HepG2 (cell line): Measurements from ENCODE around the gene VKORC1. TPM values are rescaled to one million over a fixed set of nuclear protein-coding genes. Genes with fewer than 3 reads are reported as not detected.

Source experiments
- ATM ChIP-seq: fragments of 450-650 bp; IDR thresholded peaks from 2 replicates; pipeline ENCODE4 v1.7.1; 2017; ENCODE audit warnings: mild to moderate bottlenecking, borderline replicate concordance
- E2F5 ChIP-seq: sonication (generic); formaldehyde crosslinking; conservative IDR thresholded peaks from 2 replicates; pipeline ENCODE4 v1.4.0; 2020; ENCODE audit warnings: missing genetic modification reagents
- ERF ChIP-seq: IDR thresholded peaks from 2 replicates; pipeline ENCODE4 v1.6.1; 2018; ENCODE audit warnings: missing biosample characterization, missing genetic modification reagents
- HES4 ChIP-seq: sonication (generic); formaldehyde crosslinking; IDR thresholded peaks from 2 replicates; pipeline ENCODE4 v1.9.0; 2021; ENCODE audit warnings: mild to moderate bottlenecking, missing genetic modification reagents, borderline replicate concordance
- HNF1A ChIP-seq, 2 experiments: sonication (generic) in 1 of 2; formaldehyde crosslinking in 1 of 2; IDR thresholded peaks; 2 replicates each; pipeline versions ENCODE4 v1.4.0 to v1.6.1; 2016 to 2020; ENCODE audit warnings: borderline replicate concordance in 1 of 2, low read depth in 1 of 2, mild to moderate bottlenecking in 1 of 2, missing genetic modification reagents in 1 of 2
- KLF12 ChIP-seq: sonication (generic); formaldehyde crosslinking; IDR thresholded peaks from 2 replicates; pipeline ENCODE4 v1.4.0; 2020; ENCODE audit warnings: missing genetic modification reagents, borderline replicate concordance
- MBD4 ChIP-seq: IDR thresholded peaks from 2 replicates; pipeline ENCODE4 v1.6.1; 2012; ENCODE audit warnings: low read length, inconsistent platforms, borderline replicate concordance
- MEIS1 ChIP-seq: sonication (generic); formaldehyde crosslinking; IDR thresholded peaks from 2 replicates; pipeline ENCODE4 v1.9.0; 2021; ENCODE audit warnings: mild to moderate bottlenecking, missing genetic modification reagents, moderate library complexity, borderline replicate concordance
- NCOA5 ChIP-seq: sonication (generic); formaldehyde crosslinking; IDR thresholded peaks from 2 replicates; pipeline ENCODE4 v1.4.0; 2020; ENCODE audit warnings: missing genetic modification reagents
- NKX3-1 ChIP-seq: sonication (generic); formaldehyde crosslinking; IDR thresholded peaks from 2 replicates; pipeline ENCODE4 v1.5.0; 2020; ENCODE audit warnings: missing genetic modification reagents
- PCBP2 ChIP-seq: fragments of 200-400 bp; formaldehyde crosslinking; optimal IDR thresholded peaks from 2 replicates; pipeline ENCODE3; 2018; ENCODE audit warnings: low read length, low read depth; ENCODE audit not compliant: poor library complexity, severe bottlenecking
- RARG ChIP-seq: sonication (generic); formaldehyde crosslinking; IDR thresholded peaks from 2 replicates; pipeline ENCODE4 v1.4.0; 2020; ENCODE audit warnings: low read depth, mild to moderate bottlenecking, missing genetic modification reagents
- RBFOX2 ChIP-seq: fragments of 200-400 bp; formaldehyde crosslinking; IDR thresholded peaks from 2 replicates; pipeline ENCODE4 v1.6.1; 2017; ENCODE audit warnings: low read depth, mild to moderate bottlenecking, low read length
- SP140L ChIP-seq: sonication (generic); formaldehyde crosslinking; IDR thresholded peaks from 2 replicates; pipeline ENCODE4 v1.4.0; 2020; ENCODE audit warnings: missing genetic modification reagents, borderline replicate concordance
- SYNCRIP ChIP-seq: fragments of 200-400 bp; formaldehyde crosslinking; IDR thresholded peaks from 2 replicates; pipeline ENCODE4 v1.6.1; 2018; ENCODE audit warnings: mild to moderate bottlenecking, low read depth, low read length; ENCODE audit not compliant: insufficient read depth
- ZBTB34 ChIP-seq: sonication (generic); formaldehyde crosslinking; IDR thresholded peaks from 2 replicates; pipeline ENCODE4 v1.8.0; 2022; ENCODE audit warnings: mild to moderate bottlenecking, missing genetic modification reagents
- ZFP91 ChIP-seq: sonication (generic); formaldehyde crosslinking; IDR thresholded peaks from 2 replicates; pipeline ENCODE4 v1.9.0; 2022; ENCODE audit warnings: missing genetic modification reagents, mild to moderate bottlenecking, borderline replicate concordance
- ZNF317 ChIP-seq: sonication (generic); formaldehyde crosslinking; IDR thresholded peaks from 2 replicates; pipeline ENCODE4 v1.5.0; 2020; ENCODE audit warnings: mild to moderate bottlenecking, missing genetic modification reagents
- ZNF598 ChIP-seq: sonication (generic); formaldehyde crosslinking; IDR thresholded peaks from 2 replicates; pipeline ENCODE4 v1.5.1; 2020; ENCODE audit warnings: mild to moderate bottlenecking, missing genetic modification reagents, borderline replicate concordance
- ZSCAN25 ChIP-seq: sonication (generic); formaldehyde crosslinking; IDR thresholded peaks from 2 replicates; pipeline ENCODE4 v1.8.0; 2022; ENCODE audit warnings: mild to moderate bottlenecking, missing genetic modification reagents
- polyA plus RNA-seq, 8 experiments: library from polyadenylated mRNA; depleted of rRNA in 3 of 8; stranded (reverse) in 7 of 8; unstranded in 1 of 8; fragments of >200 nt; fragmentation: Illumina TruSeq in 4 of 8; extraction: Trizol in 4 of 8; gene quantifications; 2 replicates each; pipeline versions ENCODE4 v1.2.1 to v1.2.3, GENCODE V29; 2011 to 2016; ENCODE audit warnings: low read depth in 4 of 8, missing spikeins in 1 of 8, mixed read lengths in 1 of 8; ENCODE audit not compliant: insufficient read depth in 1 of 8
- total RNA-seq, 5 experiments: library from RNA; depleted of rRNA; stranded (reverse); fragments of >200 nt; fragmentation: Illumina TruSeq; extraction: Trizol; gene quantifications; 2 replicates each; pipeline ENCODE4 v1.2.3, GENCODE V29; 2016; ENCODE audit warnings: low read depth in 1 of 5

VKORC1 gene
- total and polyA plus RNA-seq, 2 of the 13 experiments (the other 11 are each of a cell fraction or from before 2014, with no cell fraction given), result 141 to 615 TPM

- TF ChIP-seq ZBTB34 (CRISPR knock-in tag), result peak; percentile 72
- no peak for TF ChIP-seq HNF1A (IDR thresholded peaks at IDR 0.05; ENCODE audit: low read depth)
- TF ChIP-seq HNF1A (CRISPR knock-in tag; IDR thresholded peaks at IDR 0.05; ENCODE audit: borderline replicate concordance), result peak; percentile 70; the same call in 1 of the 2 replicates
- TF ChIP-seq E2F5 (CRISPR knock-in tag), result peak; percentile 87; the same call in 1 of the 2 replicates
- TF ChIP-seq ZFP91 (CRISPR knock-in tag), result peak; percentile 88; the same call in 1 of the 2 replicates
- TF ChIP-seq ZSCAN25 (CRISPR knock-in tag), result 0 out of 2 replicates have a peak, but pooled peaks have one; percentile 11
- TF ChIP-seq NCOA5 (CRISPR knock-in tag), result no peak
- no peak for TF ChIP-seq SYNCRIP
- TF ChIP-seq RARG (CRISPR knock-in tag), result no peak
- TF ChIP-seq ATM, result no peak
- TF ChIP-seq ERF, result peak; percentile 96; the same call in 1 of the 2 replicates
- TF ChIP-seq MEIS1, result no peak
- peak; percentile 57; the same call in 1 of the 2 replicates for TF ChIP-seq SP140L
- TF ChIP-seq MBD4, result no peak
- TF ChIP-seq RBFOX2, result peak; percentile 99
- no peak for TF ChIP-seq NKX3-1 (CRISPR knock-in tag)
- no peak for TF ChIP-seq ZNF317 (CRISPR knock-in tag)
- peak; percentile 84 for TF ChIP-seq ZNF598 (CRISPR knock-in tag)
- TF ChIP-seq KLF12 (CRISPR knock-in tag), result no peak
- TF ChIP-seq PCBP2, result no peak
- no peak for TF ChIP-seq HES4 (CRISPR knock-in tag)
These were observed 23.0 kb upstream of the VKORC1 start, which contains the start of gene KAT8 (continued) for GRCh38 chr16:31117384-31118222.
